Measurements from ENCODE around the gene FRS3. TPM values are rescaled to one million over a fixed set of nuclear protein-coding genes. Genes with fewer than 3 reads are reported as not detected.
"Not testable (repeated sequence)": the region's sequence is repeated elsewhere in the genome, so short reads cannot be mapped to it uniquely, and the experiment has no call there.

Gene FRS3
- total and polyA plus RNA-seq, 8 donors = 0.29 to 22.2 (median 3.6) TPM

GRCh38 chr6:41815587-41815986, 35.9 kb upstream of the FRS3 start:
- no peaks in the 10 kb centered on the region for H3K27me3 ChIP-seq
- intact Hi-C loops (cut with DNase I; ENCODE audit: low total_unique reads) = no loop called here
- H3K36me3 ChIP-seq = no peaks in the 10 kb centered on the region
- H3K4me3 ChIP-seq = no peak overlapping the region
- H3K27ac ChIP-seq = no peak overlapping the region
- no peaks in the 10 kb centered on the region for H3K9me3 ChIP-seq
- TF ChIP-seq POLR2A (IDR thresholded peaks at IDR 0.05) = no peak
- TF ChIP-seq POLR2AphosphoS5 (IDR thresholded peaks at IDR 0.05) = no peak
- no peak for TF ChIP-seq CTCF (IDR thresholded peaks at IDR 0.05)
- no peak for TF ChIP-seq EP300 (IDR thresholded peaks at IDR 0.05)
- no peak for DNase-seq
- 92 to 100% (median 98%) methylated on average over 1 of the region's 1 CpG for WGBS, 5 donors
- H3K4me1 ChIP-seq = no peaks in the 10 kb centered on the region

- Histone ChIP-seq H3K27me3 (no peaks in the 10 kb centered on the region), H3K27ac (no peak overlapping the region), H3K9me3 (no peaks in the 10 kb centered on the region), H3K4me3 (no peak overlapping the region), H3K36me3 (no peaks in the 10 kb centered on the region), H3K4me1 (no peaks in the 10 kb centered on the region)
- DNase-seq = no peak
- no peak for TF ChIP-seq EP300 (IDR thresholded peaks at IDR 0.05)
- no peak for TF ChIP-seq POLR2A (IDR thresholded peaks at IDR 0.05)
- TF ChIP-seq POLR2AphosphoS5 (IDR thresholded peaks at IDR 0.05) = no peak
- TF ChIP-seq CTCF (IDR thresholded peaks at IDR 0.05) = no peak
- WGBS, 5 donors = 68 to 81% (median 80%) methylated on average over 4 of the region's 4 CpGs
- intact Hi-C loops (cut with DNase I; ENCODE audit: low total_unique reads) = no loop called here
Measured at GRCh38 chr6:41814629-41815028, 34.9 kb upstream of the FRS3 start.

GRCh38 chr6:41813956-41814355, 34.3 kb upstream of the FRS3 start:
- WGBS, 5 donors = 81 to 94% (median 92%) methylated on average over 2 of the region's 2 CpGs

GRCh38 chr6:41813469-41813868, 33.8 kb upstream of the FRS3 start:
- no peak for TF ChIP-seq POLR2A (IDR thresholded peaks at IDR 0.05)
- TF ChIP-seq EP300 (IDR thresholded peaks at IDR 0.05) = no peak
- TF ChIP-seq POLR2AphosphoS5 (IDR thresholded peaks at IDR 0.05) = no peak
- no peak for TF ChIP-seq CTCF (IDR thresholded peaks at IDR 0.05)
- no peak overlapping the region for H3K4me3 ChIP-seq
- no peaks in the 10 kb centered on the region for H3K9me3 ChIP-seq
- no peak overlapping the region for H3K27ac ChIP-seq
- H3K27me3 ChIP-seq = no peaks in the 10 kb centered on the region
- no peak for DNase-seq
- H3K36me3 ChIP-seq = no peaks in the 10 kb centered on the region
- H3K4me1 ChIP-seq = no peaks in the 10 kb centered on the region
- WGBS, 5 donors = 89 to 97% (median 94%) methylated on average over 2 of the region's 2 CpGs
- intact Hi-C loops (cut with DNase I; ENCODE audit: low total_unique reads) = no loop called here

More at GRCh38 chr6:41813956-41814355, 34.3 kb upstream of the FRS3 start:
- H3K4me3 ChIP-seq = no peak overlapping the region
- H3K27ac ChIP-seq = no peak overlapping the region
- intact Hi-C loops (cut with DNase I; ENCODE audit: low total_unique reads) = no loop called here
- no peaks in the 10 kb centered on the region for H3K36me3 ChIP-seq
- no peaks in the 10 kb centered on the region for H3K4me1 ChIP-seq
- DNase-seq = no peak
- no peak for TF ChIP-seq POLR2A (IDR thresholded peaks at IDR 0.05)
- no peak for TF ChIP-seq CTCF (IDR thresholded peaks at IDR 0.05)
- TF ChIP-seq EP300 (IDR thresholded peaks at IDR 0.05) = no peak
- no peak for TF ChIP-seq POLR2AphosphoS5 (IDR thresholded peaks at IDR 0.05)
- H3K9me3 ChIP-seq = no peaks in the 10 kb centered on the region
- H3K27me3 ChIP-seq = no peaks in the 10 kb centered on the region

GRCh38 chr6:41811946-41812345, 32.2 kb upstream of the FRS3 start:
- H3K27me3 ChIP-seq; H3K4me1 ChIP-seq; DNase-seq; H3K36me3 ChIP-seq; intact Hi-C loops (cut with DNase I; ENCODE audit: low total_unique reads); H3K27ac ChIP-seq; H3K4me3 ChIP-seq; H3K9me3 ChIP-seq: not testable (repeated sequence)
- WGBS, 5 donors = 93 to 98% (median 95%) methylated on average over 10 to 13 of the region's 13 CpGs
